H1 (cell line): ENCODE measurements around the gene KRT35. TPM values are rescaled to one million over a fixed set of nuclear protein-coding genes. Genes with fewer than 3 reads are reported as not detected.

Experiments used
- CTCF ChIA-PET: fragments of 300-600 bp; sonication (Branson Sonifier 250); formaldehyde crosslinking; loops from one replicate; lab custom pipeline; 2021; ENCODE audit not compliant: partially characterized antibody; lab: Charles Lee
- POLR2A ChIA-PET: fragments of 300-600 bp; sonication (Branson Sonifier 250); formaldehyde crosslinking; loops from one replicate; lab custom pipeline; 2021; ENCODE audit warnings: inconsistent platforms; ENCODE audit not compliant: partially characterized antibody; lab: Charles Lee
- DNase-seq, 2 experiments: peaks; one replicate each; pipeline versions ENCODE4 v3.0.0 to v3.0.0-alpha.2; 2010 to 2022; ENCODE audit warnings: low spot score in 2 of 2, low read depth in 1 of 2, mixed read lengths in 1 of 2
- FAIRE-seq: peaks from 2 replicates; lab custom pipeline; 2011; peaks lifted over from hg19 to GRCh38; lab: Jason Lieb, UNC
- H2AFZ ChIP-seq: 2 replicates; pipeline ENCODE4 v1.8.1; 2012; ENCODE audit warnings: low read length, inconsistent platforms
- H2AK5ac ChIP-seq: 2 replicates; pipeline ENCODE4 v1.6.1; 2013; ENCODE audit warnings: low read depth, low read length
- H2BK120ac ChIP-seq: replicated peaks from 2 replicates; pipeline ENCODE3; 2013; ENCODE audit warnings: low read depth, low read length, inconsistent platforms
- H2BK12ac ChIP-seq: 2 replicates; pipeline ENCODE4 v1.6.1; 2013; ENCODE audit warnings: low read depth, low read length
- H2BK15ac ChIP-seq: 2 replicates; pipeline ENCODE4 v1.6.1; 2013; ENCODE audit warnings: low read length
- H2BK20ac ChIP-seq: 2 replicates; pipeline ENCODE4 v1.6.1; 2013; ENCODE audit warnings: low read length
- H2BK5ac ChIP-seq: 2 replicates; pipeline ENCODE4 v1.6.1; 2013; ENCODE audit warnings: low read depth, low read length
- H3K14ac ChIP-seq: 2 replicates; pipeline ENCODE4 v1.6.1; 2013; ENCODE audit warnings: inconsistent platforms; ENCODE audit not compliant: insufficient read length
- H3K18ac ChIP-seq: 2 replicates; pipeline ENCODE4 v1.6.1; 2013; ENCODE audit warnings: low read length; ENCODE audit errors: extremely low read depth
- H3K23ac ChIP-seq: 2 replicates; pipeline ENCODE4 v1.6.1; 2013; ENCODE audit warnings: inconsistent platforms; ENCODE audit not compliant: insufficient read length
- H3K23me2 ChIP-seq: 2 replicates; pipeline ENCODE4 v1.6.1; 2013; ENCODE audit warnings: low read depth, low read length
- H3K27ac ChIP-seq: 2 replicates; pipeline ENCODE4 v1.6.1; 2011; ENCODE audit warnings: low read depth, low read length, inconsistent platforms
- H3K27me3 ChIP-seq, 4 experiments: replicated peaks in 1 of 4; 1 replicate in 1 of 4; 2 replicates in 3 of 4; pipeline versions ENCODE4 v1.6.1 to v1.8.1; 2011 to 2013; ENCODE audit warnings: low read length in 3 of 4, mild to moderate bottlenecking in 3 of 4, inconsistent platforms in 2 of 4, mixed read lengths in 2 of 4, moderate library complexity in 1 of 4; ENCODE audit not compliant: control insufficient read depth in 3 of 4, insufficient read depth in 3 of 4; ENCODE audit errors: extremely low read depth in 1 of 4
- H3K36me3 ChIP-seq, 4 experiments: 2 replicates each; pipeline versions ENCODE4 v1.6.1 to v1.8.1; 2011 to 2013; ENCODE audit warnings: mild to moderate bottlenecking in 4 of 4, low read length in 3 of 4, moderate library complexity in 2 of 4, control low read depth in 1 of 4, inconsistent platforms in 1 of 4; ENCODE audit not compliant: insufficient read depth in 4 of 4, control insufficient read depth in 2 of 4
- H3K4ac ChIP-seq: replicated peaks from 2 replicates; pipeline ENCODE3; 2013; ENCODE audit warnings: low read length, low read depth, mixed read lengths, inconsistent platforms; ENCODE audit not compliant: insufficient read length
- H3K4me1 ChIP-seq, 4 experiments: replicated peaks in 1 of 4; 1 replicate in 1 of 4; 2 replicates in 3 of 4; pipeline versions ENCODE4 v1.6.1 to v1.8.1; 2011 to 2013; ENCODE audit warnings: low read length in 3 of 4, inconsistent platforms in 2 of 4, mixed read lengths in 1 of 4; ENCODE audit not compliant: insufficient read depth in 4 of 4, control insufficient read depth in 3 of 4
- H3K4me2 ChIP-seq, 2 experiments: 2 replicates each; pipeline versions ENCODE4 v1.6.1 to v1.8.1; 2011 to 2013; ENCODE audit warnings: low read depth in 2 of 2, low read length in 2 of 2, control low read depth in 1 of 2, inconsistent platforms in 1 of 2, mild to moderate bottlenecking in 1 of 2; ENCODE audit not compliant: insufficient read depth in 1 of 2
- H3K4me3 ChIP-seq, 4 experiments: fragments of 200-600, 300-600 bp in 1 of 4; sonication (generic), shearing (Covaris generic), sonication (Bioruptor Twin) in 1 of 4; 2 replicates each; pipeline versions ENCODE4 v1.5.1 to v1.8.1; 2011 to 2016; ENCODE audit warnings: low read length in 4 of 4, low read depth in 3 of 4, control low read depth in 2 of 4, inconsistent platforms in 2 of 4, mild to moderate bottlenecking in 2 of 4, mixed read lengths in 1 of 4, moderate library complexity in 1 of 4; ENCODE audit not compliant: insufficient read depth in 2 of 4; ENCODE audit errors: extremely low read depth in 1 of 4
- H3K56ac ChIP-seq: replicated peaks from 2 replicates; pipeline ENCODE3; 2013; ENCODE audit warnings: low read depth, mild to moderate bottlenecking, mixed read lengths, low read length, inconsistent platforms; ENCODE audit not compliant: insufficient read length
- H3K79me1 ChIP-seq: 2 replicates; pipeline ENCODE4 v1.6.1; 2013; ENCODE audit warnings: low read depth, low read length, control low read depth
- H3K79me2 ChIP-seq, 2 experiments: 2 replicates each; pipeline versions ENCODE4 v1.6.1 to v1.8.1; 2012 to 2013; ENCODE audit warnings: low read length in 2 of 2, mild to moderate bottlenecking in 2 of 2, inconsistent platforms in 1 of 2; ENCODE audit not compliant: insufficient read depth in 2 of 2, control insufficient read depth in 1 of 2
- H3K9ac ChIP-seq, 4 experiments: replicated peaks in 1 of 4; 1 replicate in 1 of 4; 2 replicates in 3 of 4; pipeline versions ENCODE4 v1.6.1 to v1.8.1; 2011 to 2013; ENCODE audit warnings: low read depth in 3 of 4, low read length in 3 of 4, control low read depth in 2 of 4, mild to moderate bottlenecking in 2 of 4, moderate library complexity in 2 of 4, inconsistent platforms in 1 of 4; ENCODE audit errors: extremely low read depth in 1 of 4
- H3K9me3 ChIP-seq, 2 experiments: 2 replicates each; pipeline versions ENCODE4 v1.6.1 to v1.8.1; 2012 to 2013; ENCODE audit warnings: mild to moderate bottlenecking in 2 of 2, moderate library complexity in 2 of 2, control low read depth in 1 of 2, inconsistent platforms in 1 of 2, low read depth in 1 of 2, low read length in 1 of 2, mixed read lengths in 1 of 2; ENCODE audit not compliant: insufficient read depth in 2 of 2
- H4K20me1 ChIP-seq, 2 experiments: replicated peaks in 1 of 2; 2 replicates each; pipeline versions ENCODE3 to v1.8.1; 2011 to 2013; ENCODE audit warnings: inconsistent platforms in 2 of 2, low read length in 2 of 2, mild to moderate bottlenecking in 1 of 2; ENCODE audit not compliant: insufficient read depth in 2 of 2, control insufficient read depth in 1 of 2
- H4K5ac ChIP-seq: 2 replicates; pipeline ENCODE4 v1.6.1; 2013; ENCODE audit warnings: low read length, low read depth, mixed read lengths, inconsistent platforms; ENCODE audit not compliant: insufficient read length
- H4K8ac ChIP-seq: 2 replicates; pipeline ENCODE4 v1.8.0; 2013; ENCODE audit warnings: mild to moderate bottlenecking, moderate library complexity, low read length, inconsistent platforms; ENCODE audit not compliant: insufficient read depth; ENCODE audit errors: extremely low read depth
- H4K91ac ChIP-seq: replicated peaks from 2 replicates; pipeline ENCODE3; 2013; ENCODE audit warnings: low read length, mixed read lengths, inconsistent platforms; ENCODE audit not compliant: insufficient read length
- BRCA1 ChIP-seq: IDR thresholded peaks from 2 replicates; pipeline ENCODE4 v1.6.1; 2012; ENCODE audit warnings: low read depth, low read length, improper control_type of control experiment
- CEBPB ChIP-seq: IDR thresholded peaks from 2 replicates; pipeline ENCODE4 v1.6.1; 2012; ENCODE audit warnings: low read depth, low read length
- E2F6 ChIP-seq: IDR thresholded peaks from 2 replicates; pipeline ENCODE4 v1.6.1; 2012; ENCODE audit warnings: inconsistent platforms
- EGR1 ChIP-seq: IDR thresholded peaks from 2 replicates; pipeline ENCODE4 v1.6.1; 2011; ENCODE audit warnings: low read depth, low read length, borderline replicate concordance
- FOSL1 ChIP-seq: IDR thresholded peaks from 2 replicates; pipeline ENCODE4 v1.6.1; 2011; ENCODE audit warnings: mild to moderate bottlenecking, low read depth, low read length, moderate library complexity; ENCODE audit not compliant: insufficient read depth
- KDM4A ChIP-seq: IDR thresholded peaks from one replicate; pipeline ENCODE4 v1.7.1; 2012; ENCODE audit warnings: low read depth, mild to moderate bottlenecking, moderate library complexity, low read length, inconsistent platforms; ENCODE audit not compliant: severe bottlenecking
- RNF2 ChIP-seq: fragments of 200-900, 300-1000 bp; sonication (generic); IDR thresholded peaks from 2 replicates; pipeline ENCODE4 v1.7.1; 2016; ENCODE audit warnings: borderline replicate concordance, low read depth, mild to moderate bottlenecking, antibody characterized with exemption, low read length; ENCODE audit not compliant: poor library complexity, severe bottlenecking; ENCODE audit errors: missing control alignments
- RXRA ChIP-seq: IDR thresholded peaks from 2 replicates; pipeline ENCODE4 v1.6.1; 2011; ENCODE audit warnings: low read depth, mild to moderate bottlenecking, low read length, moderate library complexity; ENCODE audit not compliant: insufficient read depth
- SAP30 ChIP-seq: fragments of 300-600 bp; sonication (generic); IDR thresholded peaks from 2 replicates; pipeline ENCODE4 v1.7.1; 2012; ENCODE audit warnings: low read length, moderate library complexity, mild to moderate bottlenecking, inconsistent platforms; ENCODE audit not compliant: insufficient read depth, insufficient replicate concordance
- SIX5 ChIP-seq: IDR thresholded peaks from 2 replicates; pipeline ENCODE4 v1.6.1; 2011; ENCODE audit warnings: mild to moderate bottlenecking, low read depth, low read length
- SP1 ChIP-seq: IDR thresholded peaks from 2 replicates; pipeline ENCODE4 v1.6.1; 2011; ENCODE audit warnings: low read depth, low read length
- whole genome bisulfite sequencing, 2 experiments: shearing (Covaris generic) in 1 of 2; methylation state at CpG; one replicate each; pipeline versions ENCODE4 v1.1.6 to v1.1.7; 2013 to 2015; ENCODE audit warnings: low lambda C conversion rate in 2 of 2, mixed read lengths in 2 of 2, inconsistent platforms in 1 of 2, low coverage in 1 of 2, missing lambda C conversion rate in 1 of 2; ENCODE audit not compliant: insufficient replicate concordance in 2 of 2, insufficient coverage in 1 of 2, insufficient read length in 1 of 2; ENCODE audit errors: extremely low coverage in 1 of 2, missing lambda C conversion rate in 1 of 2; 5-methylcytosine and 5-hydroxymethylcytosine counted together
- polyA plus RNA-seq, 7 experiments: library from polyadenylated mRNA; depleted of rRNA in 3 of 7; stranded (reverse) in 5 of 7; unstranded in 2 of 7; fragments of >200 nt in 5 of 7; fragments of 200-250 nt in 2 of 7; gene quantifications; 1 replicate in 5 of 7; 2 replicates in 1 of 7; 4 replicates in 1 of 7; pipeline versions ENCODE4 v1.2.1 to v1.2.3, GENCODE V29; 2011 to 2013; ENCODE audit warnings: missing spikeins in 2 of 7, mixed read lengths in 2 of 7
- total RNA-seq: library from RNA; stranded (reverse); fragmentation: NEBNext Ultra II Directional; extraction: Animal tissue kit (Norgen Biotek cat#: 25700); gene quantifications from 2 replicates; pipeline ENCODE4 v1.2.1, GENCODE V29; 2021

Gene KRT35
- total and polyA plus RNA-seq, 2 of the 8 experiments (the other 6 are each of a cell fraction or from before 2014, with no cell fraction given), result not detected

- no peak overlapping the region for H3K27ac ChIP-seq
- CTCF ChIA-PET, result interaction anchor here (0.6 to 2.3 kb wide), 12 partner anchors 12 to 612 kb away, joined by 3 to 9 read pairs (median 4); partner anchors contain the start of gene KRT9
- H2BK15ac ChIP-seq, result 0 out of 2 replicates have a peak overlapping the region, but pooled peaks have one; percentile 46
Observed at GRCh38 chr17:41520821-41521521, 40.0 kb upstream of the KRT35 start.

More at GRCh38 chr17:41520821-41521521, 40.0 kb upstream of the KRT35 start:
- H3K9me3 ChIP-seq, result no peaks in the 10 kb centered on the region
- H4K20me1 ChIP-seq, result peaks cover 3 to 8% of the 10 kb centered on the region in 2 experiments
- H3K23ac ChIP-seq, result no peak overlapping the region
- no peak overlapping the region for H3K9ac ChIP-seq
- no peak overlapping the region for H2AK5ac ChIP-seq
- TF ChIP-seq BRCA1, result no peak
- TF ChIP-seq CEBPB, result no peak
- TF ChIP-seq SIX5, result no peak
- no peak for TF ChIP-seq E2F6
- no peak for TF ChIP-seq RNF2
- no peak for TF ChIP-seq EGR1
- TF ChIP-seq SAP30, result no peak
- no peak for TF ChIP-seq RXRA
- no peak for TF ChIP-seq KDM4A
- no peak for TF ChIP-seq FOSL1
- no peak for TF ChIP-seq SP1
- DNase-seq, result no peak
- no peak overlapping the region for H3K4me2 ChIP-seq
- peaks cover 12 to 31% (median 19%) of the 10 kb centered on the region in 4 experiments for H3K36me3 ChIP-seq
- H2BK120ac ChIP-seq, result no peak overlapping the region
- no peak overlapping the region for H3K56ac ChIP-seq
- H2BK12ac ChIP-seq, result 0 out of 2 replicates have a peak overlapping the region, but pooled peaks have one; percentile 50
- H3K4me1 ChIP-seq, result peaks cover 0 to 16% (median 10%) of the 10 kb centered on the region in 4 experiments; a peak in 6 of 7 replicates
- H3K79me2 ChIP-seq, result no peaks in the 10 kb centered on the region
- no peak for FAIRE-seq
- H2AFZ ChIP-seq, result no peak overlapping the region
- H4K8ac ChIP-seq, result no peak overlapping the region
- 88% methylated on average over 10 of the region's 10 CpGs; no CpG with 5 or more reads in 1 of the 2 experiments for WGBS, 2 experiments
- H2BK20ac ChIP-seq, result no peak overlapping the region
- H3K18ac ChIP-seq, result peak overlapping the region; percentile 71; the same call in 1 of the 2 replicates
- peaks cover 2% of the 10 kb centered on the region; the same call in 1 of the 2 replicates for H3K79me1 ChIP-seq
- H3K23me2 ChIP-seq, result no peaks in the 10 kb centered on the region; the same call in 1 of the 2 replicates
- no peak overlapping the region for H3K4me3 ChIP-seq
- no peaks in the 10 kb centered on the region for H3K27me3 ChIP-seq
- POLR2A ChIA-PET, result interaction anchor here (0.8 to 11.0 kb wide), 8 partner anchors 8 to 145 kb away, joined by 3 to 293 read pairs (median 6); partner anchors contain the start of genes KRT19 and KRT35
- H3K14ac ChIP-seq, result no peak overlapping the region
- H3K4ac ChIP-seq, result peak overlapping the region; percentile 16
- H2BK5ac ChIP-seq, result 0 out of 2 replicates have a peak overlapping the region, but pooled peaks have one; percentile 35
- H4K91ac ChIP-seq, result no peak overlapping the region
- no peak overlapping the region for H4K5ac ChIP-seq
